HepG2 (cell line): ENCODE measurements around the gene PDCD11. TPM values are rescaled to one million over a fixed set of nuclear protein-coding genes. Genes with fewer than 3 reads are reported as not detected.

ENCODE experiments used
- ATF2 ChIP-seq: sonication (generic); formaldehyde crosslinking; IDR thresholded peaks from 2 replicates; pipeline ENCODE4 v1.4.0; 2020; ENCODE audit warnings: missing genetic modification reagents
- ATF3 ChIP-seq: sonication (generic); formaldehyde crosslinking; IDR thresholded peaks from 2 replicates; pipeline ENCODE4 v1.4.0; 2020; ENCODE audit warnings: missing genetic modification reagents
- CERS6 ChIP-seq: sonication (generic); formaldehyde crosslinking; IDR thresholded peaks from 2 replicates; pipeline ENCODE4 v1.5.0; 2020; ENCODE audit warnings: missing genetic modification reagents
- CREB1 ChIP-seq, 2 experiments: fragments of 450-650 bp in 1 of 2; IDR thresholded peaks; 2 replicates each; pipeline ENCODE4 v1.6.1; 2016 to 2017; ENCODE audit warnings: control low read depth in 1 of 2, mild to moderate bottlenecking in 1 of 2, missing compliant biosample characterization in 1 of 2, missing genetic modification characterization in 1 of 2
- FOSL1 ChIP-seq: sonication (generic); formaldehyde crosslinking; IDR thresholded peaks from 2 replicates; pipeline ENCODE4 v1.9.0; 2021; ENCODE audit warnings: missing genetic modification reagents, borderline replicate concordance
- FOXA1 ChIP-seq, 2 experiments: fragments of 450-650 bp in 1 of 2; sonication (generic) in 1 of 2; formaldehyde crosslinking in 1 of 2; IDR thresholded peaks; 2 replicates each; pipeline versions ENCODE4 v1.4.0 to v1.6.1; 2016 to 2020; ENCODE audit warnings: missing genetic modification reagents in 1 of 2
- HOXA3 ChIP-seq: sonication (generic); formaldehyde crosslinking; IDR thresholded peaks from 2 replicates; pipeline ENCODE4 v1.5.0; 2020; ENCODE audit warnings: missing genetic modification reagents
- KDM1A ChIP-seq: IDR thresholded peaks from 2 replicates; pipeline ENCODE4 v1.6.1; 2016; ENCODE audit warnings: missing compliant biosample characterization
- MAZ ChIP-seq, 2 experiments: sonication (generic) in 1 of 2; formaldehyde crosslinking in 1 of 2; IDR thresholded peaks; 2 replicates each; pipeline versions ENCODE4 v1.5.0 to v1.6.1; 2012 to 2020; ENCODE audit warnings: low read depth in 2 of 2, mild to moderate bottlenecking in 2 of 2, borderline replicate concordance in 1 of 2, improper control_type of control experiment in 1 of 2, low read length in 1 of 2, missing genetic modification reagents in 1 of 2, moderate library complexity in 1 of 2
- MIXL1 ChIP-seq: IDR thresholded peaks from 2 replicates; pipeline ENCODE4 v1.6.1; 2016
- NCOA1 ChIP-seq: sonication (generic); formaldehyde crosslinking; IDR thresholded peaks from 2 replicates; pipeline ENCODE4 v1.9.0; 2021; ENCODE audit warnings: missing genetic modification reagents
- SIX4 ChIP-seq: sonication (generic); formaldehyde crosslinking; IDR thresholded peaks from 2 replicates; pipeline ENCODE4 v1.4.0; 2020; ENCODE audit warnings: missing genetic modification reagents
- TEAD3 ChIP-seq: optimal IDR thresholded peaks from 2 replicates; pipeline ENCODE3; 2016; ENCODE audit warnings: borderline replicate concordance
- TRIM22 ChIP-seq: fragments of 450-650 bp; IDR thresholded peaks from 2 replicates; pipeline ENCODE4 v1.6.1; 2017
- ZNF124 ChIP-seq: sonication (generic); formaldehyde crosslinking; IDR thresholded peaks from 2 replicates; pipeline ENCODE4 v1.4.0; 2020; ENCODE audit warnings: missing genetic modification reagents
- ZNF280B ChIP-seq: sonication (generic); formaldehyde crosslinking; IDR thresholded peaks from 2 replicates; pipeline ENCODE4 v1.5.0; 2020; ENCODE audit warnings: missing genetic modification reagents, mild to moderate bottlenecking, borderline replicate concordance
- ZNF317 ChIP-seq: sonication (generic); formaldehyde crosslinking; IDR thresholded peaks from 2 replicates; pipeline ENCODE4 v1.5.0; 2020; ENCODE audit warnings: mild to moderate bottlenecking, missing genetic modification reagents
- ZNF503 ChIP-seq: sonication (generic); formaldehyde crosslinking; IDR thresholded peaks from 2 replicates; pipeline ENCODE4 v1.4.0; 2020; ENCODE audit warnings: missing genetic modification reagents
- ZNF546 ChIP-seq: sonication (generic); formaldehyde crosslinking; conservative IDR thresholded peaks from 2 replicates; pipeline ENCODE4 v1.8.1; 2023; ENCODE audit warnings: mild to moderate bottlenecking, missing genetic modification reagents
- ZNF75D ChIP-seq: sonication (generic); formaldehyde crosslinking; IDR thresholded peaks from 2 replicates; pipeline ENCODE4 v1.8.1; 2023; ENCODE audit warnings: missing genetic modification reagents, mild to moderate bottlenecking, borderline replicate concordance
- ZNF761 ChIP-seq: sonication (generic); formaldehyde crosslinking; conservative IDR thresholded peaks from 2 replicates; pipeline ENCODE4 v1.4.0; 2020; ENCODE audit warnings: mild to moderate bottlenecking, missing genetic modification reagents
- polyA plus RNA-seq, 8 experiments: library from polyadenylated mRNA; depleted of rRNA in 3 of 8; stranded (reverse) in 7 of 8; unstranded in 1 of 8; fragments of >200 nt; fragmentation: Illumina TruSeq in 4 of 8; extraction: Trizol in 4 of 8; gene quantifications; 2 replicates each; pipeline versions ENCODE4 v1.2.1 to v1.2.3, GENCODE V29; 2011 to 2016; ENCODE audit warnings: low read depth in 4 of 8, missing spikeins in 1 of 8, mixed read lengths in 1 of 8; ENCODE audit not compliant: insufficient read depth in 1 of 8
- total RNA-seq, 5 experiments: library from RNA; depleted of rRNA; stranded (reverse); fragments of >200 nt; fragmentation: Illumina TruSeq; extraction: Trizol; gene quantifications; 2 replicates each; pipeline ENCODE4 v1.2.3, GENCODE V29; 2016; ENCODE audit warnings: low read depth in 1 of 5

Gene PDCD11
- total and polyA plus RNA-seq, 2 of the 13 experiments (the other 11 are each of a cell fraction or from before 2014, with no cell fraction given) = 12.8 to 52.8 TPM

- peak; percentile 41; the same call in 1 of the 2 replicates for TF ChIP-seq ATF2 (CRISPR knock-in tag)
- peak; percentile 68; the same call in 1 of the 2 replicates for TF ChIP-seq MAZ (IDR thresholded peaks at IDR 0.05; ENCODE audit: borderline replicate concordance, low read depth, low read length)
- TF ChIP-seq MAZ (CRISPR knock-in tag; IDR thresholded peaks at IDR 0.05; ENCODE audit: low read depth) = peak; percentile 82
- TF ChIP-seq ATF3 (CRISPR knock-in tag) = no peak; the same call in 1 of the 2 replicates
- TF ChIP-seq CREB1 (IDR thresholded peaks at IDR 0.05) = 0 out of 2 replicates have a peak, but pooled peaks have one; percentile 27
- peak; percentile 52 for TF ChIP-seq CREB1 (CRISPR knock-in tag; IDR thresholded peaks at IDR 0.05)
- TF ChIP-seq FOSL1 (CRISPR knock-in tag) = no peak
- TF ChIP-seq SIX4 (CRISPR knock-in tag) = peak; percentile 66
- no peak for TF ChIP-seq KDM1A (CRISPR knock-in tag)
- TF ChIP-seq ZNF124 = no peak; the same call in 1 of the 2 replicates
- TF ChIP-seq ZNF317 = no peak
- TF ChIP-seq ZNF503 (CRISPR knock-in tag) = no peak
- TF ChIP-seq TEAD3 (CRISPR knock-in tag) = peak; percentile 54
- TF ChIP-seq CERS6 = no peak
- 0 out of 2 replicates have a peak, but pooled peaks have one; percentile 41 for TF ChIP-seq ZNF761 (CRISPR knock-in tag)
- TF ChIP-seq TRIM22 = no peak
- peak; percentile 70; the same call in 1 of the 2 replicates for TF ChIP-seq NCOA1
- peak; percentile 81; the same call in 1 of the 2 replicates for TF ChIP-seq MIXL1 (CRISPR knock-in tag)
- no peak for TF ChIP-seq FOXA1 (IDR thresholded peaks at IDR 0.05)
- peak; percentile 48 for TF ChIP-seq FOXA1 (CRISPR knock-in tag; IDR thresholded peaks at IDR 0.05)
- TF ChIP-seq ZNF280B (CRISPR knock-in tag) = peak; percentile 10; the same call in 1 of the 2 replicates
- TF ChIP-seq ZNF546 (CRISPR knock-in tag) = 0 out of 2 replicates have a peak, but pooled peaks have one; percentile 48
- TF ChIP-seq ZNF75D = no peak
- TF ChIP-seq HOXA3 = peak; percentile 79; the same call in 1 of the 2 replicates
These were observed 28.5 kb upstream of the PDCD11 start, which contains the start of gene TAF5 (continued) for GRCh38 chr10:103367782-103368518.
